ENCODE measurements around the gene SERPINI2.

DNA sequence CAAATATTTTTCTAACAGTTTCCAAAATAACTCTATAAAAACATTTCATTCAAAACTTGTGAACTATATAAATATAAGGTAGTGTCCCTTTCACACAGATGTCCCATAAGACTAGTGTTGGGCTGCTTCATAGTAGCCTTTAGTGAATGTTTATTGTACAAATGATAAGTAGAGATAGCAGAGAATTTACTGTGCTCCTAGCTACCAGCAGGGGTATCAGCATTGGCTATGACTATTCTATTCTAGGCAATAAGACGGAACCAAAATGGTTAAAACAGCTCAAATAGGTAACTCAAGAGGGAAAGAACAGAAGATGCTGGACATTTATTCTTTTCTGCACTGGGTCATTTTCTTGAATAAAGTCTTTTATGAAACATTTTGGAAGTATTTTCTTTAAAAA is 22.6 kb downstream of the SERPINI2 start:
- no peak for TF ChIP-seq CTCF (IDR thresholded peaks at IDR 0.05; ENCODE audit: low read depth, low read length, poor library complexity, severe bottlenecking)
- no peak for TF ChIP-seq EZH2phosphoT487 (IDR thresholded peaks at IDR 0.05; ENCODE audit: borderline replicate concordance, low read length)

Measured in DOHH2 (cell line).